Right ventricle myocardium inferior (tissue), 1 donor: Measurements from ENCODE around the gene CDADC1. TPM values are rescaled to one million over a fixed set of nuclear protein-coding genes. Genes with fewer than 3 reads are reported as not detected.
"Not testable (repeated sequence)": the region's sequence is repeated elsewhere in the genome, so short reads cannot be mapped to it uniquely, and the experiment has no call there.

Experiments
- ATAC-seq: fragments of 200-7000 bp; cut with Tn5 transposase; one replicate; pipeline ENCODE4 v1.9.1; 2020; ENCODE audit warnings: mild to moderate bottlenecking, moderate library complexity
- DNase-seq: peaks from one replicate; pipeline ENCODE4 v3.0.0; 2021; ENCODE audit errors: missing footprints
- intact Hi-C: fragments of 100-400 bp; cut with DNase I; formaldehyde crosslinking; loops from one replicate; pipeline ENCODE4 v1.11.0; 2022
- total RNA-seq: library from RNA; stranded (reverse); fragmentation: NEBNext Ultra II Directional; extraction: Animal tissue kit (Norgen Biotek cat#: 25700); gene quantifications from one replicate; pipeline ENCODE4 v1.2.1, GENCODE V29; 2021
- donor health status: DM: no; HTN: yes; CAD: no; lungs with severe emphysema.

Gene CDADC1
- total RNA-seq, 1 donor from 2014 or later: 9.3 TPM

DNA sequence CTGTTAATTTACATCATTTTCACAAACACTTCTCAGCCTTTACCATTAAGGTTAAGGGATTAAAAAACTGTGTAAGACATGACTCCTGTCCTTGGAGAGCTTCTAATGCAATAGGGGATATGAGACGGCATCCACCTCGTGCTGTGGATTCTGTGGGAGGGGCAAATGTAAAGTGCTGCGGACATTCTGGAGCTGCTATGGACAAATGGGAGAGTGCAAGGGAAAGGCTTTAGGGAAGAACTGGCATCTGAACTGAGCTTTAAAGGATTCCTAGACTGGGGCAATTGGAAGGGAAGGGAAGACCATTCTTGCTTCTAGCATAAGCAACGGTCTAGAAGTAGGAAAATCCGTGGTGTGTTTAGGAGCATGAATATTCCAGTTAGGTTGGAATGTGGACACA, 31.4 kb downstream of the CDADC1 start:
- ATAC-seq (no peak), DNase-seq (no peak)
- intact Hi-C loops: no loop called here

- ATAC-seq (no peak), DNase-seq (no peak)
- intact Hi-C loops: loop anchor here (5.0 to 10.0 kb wide), 2 partner anchors 175 to 693 kb away; no protein-coding TSS in a partner anchor
These were observed 32.2 kb downstream of the CDADC1 start for GRCh38 chr13:49279885-49280284.

- DNase-seq (no peak), ATAC-seq (no peak)
- intact Hi-C loops: loop anchor here (10.0 kb wide), 1 partner anchor 183 kb away; no protein-coding TSS in a partner anchor
These were observed 40.3 kb downstream of the CDADC1 start for GRCh38 chr13:49287995-49288394.

- intact Hi-C loops: loop anchor here (10.0 kb wide), 1 partner anchor 184 kb away; no protein-coding TSS in a partner anchor
- DNase-seq (no peak), ATAC-seq (no peak)
These were observed 40.7 kb downstream of the CDADC1 start for GRCh38 chr13:49288458-49288857.

DNA sequence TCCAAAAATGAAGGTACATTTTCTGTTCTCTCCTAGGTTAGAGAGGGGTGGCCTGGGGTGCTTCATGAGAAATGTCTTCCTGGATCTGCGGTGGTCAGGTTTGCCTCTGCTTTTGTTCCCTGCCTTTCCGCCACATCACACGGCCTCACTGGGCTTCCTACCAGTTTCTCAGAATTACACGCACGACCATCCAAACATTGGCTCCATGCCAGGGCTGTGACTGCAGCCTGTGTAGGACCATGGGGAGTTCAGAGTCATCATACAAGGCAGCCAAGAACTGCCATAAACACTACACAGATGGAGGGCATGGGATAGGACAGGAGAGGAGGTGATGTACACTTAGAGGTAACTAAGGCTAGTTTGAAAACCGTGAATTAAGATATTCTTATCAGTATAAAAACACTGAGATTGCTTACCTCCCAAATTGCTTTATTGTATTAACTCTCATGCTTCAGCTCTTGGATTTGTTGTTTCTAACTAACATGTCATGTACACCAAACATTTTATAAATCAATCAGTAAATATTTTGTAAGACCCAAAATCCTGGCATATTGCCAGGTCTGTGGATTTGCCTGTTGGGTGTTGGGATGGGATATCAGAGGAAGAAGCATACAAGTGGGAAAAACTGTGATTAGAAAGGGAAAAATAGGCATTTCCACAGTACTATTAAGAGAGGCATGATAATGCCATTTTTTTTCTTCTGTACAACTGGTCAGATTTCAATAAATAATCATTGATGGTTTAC, 45.2 kb downstream of the CDADC1 start:
- intact Hi-C loops: no loop called here

GRCh38 chr13:49294723-49295122, 47.0 kb downstream of the CDADC1 start:
- intact Hi-C loops, DNase-seq, ATAC-seq: not testable (repeated sequence)

More for the DNA sequence above, 45.2 kb downstream of the CDADC1 start:
- ATAC-seq: peak; percentile 55
- peak; percentile 75 for DNase-seq

GRCh38 chr13:49295244-49295643, 47.5 kb downstream of the CDADC1 start:
- no peak for ATAC-seq
- intact Hi-C loops: no loop called here
- no peak for DNase-seq

- DNase-seq (no peak), ATAC-seq (no peak)
- intact Hi-C loops: no loop called here
These were observed 48.9 kb downstream of the CDADC1 start for GRCh38 chr13:49296659-49297058.

DNA sequence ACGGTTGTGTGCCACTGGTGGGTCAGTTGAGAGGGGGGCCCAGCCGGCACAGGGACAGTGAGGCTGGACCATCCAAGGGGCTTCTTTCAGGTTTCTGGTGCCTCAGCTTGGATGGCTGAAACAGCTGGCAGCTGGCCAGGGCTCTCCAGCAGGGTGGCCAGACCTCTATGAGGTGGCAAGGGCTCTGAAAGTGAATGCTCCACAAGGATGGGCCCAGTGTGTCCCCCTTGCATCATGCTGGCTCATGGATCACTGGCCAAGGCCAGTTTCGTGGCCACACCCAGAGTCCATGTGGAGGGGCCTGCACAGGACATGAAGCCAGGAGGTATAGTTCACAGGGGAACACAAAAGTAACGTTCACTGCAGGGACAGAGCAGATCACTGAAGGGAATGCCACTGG, 49.6 kb downstream of the CDADC1 start:
- ATAC-seq: no peak
- no peak for DNase-seq
- intact Hi-C loops: no loop called here

- intact Hi-C loops: no loop called here
- ATAC-seq (no peak), DNase-seq (no peak)
These were observed 50.7 kb downstream of the CDADC1 start for GRCh38 chr13:49298416-49298815.

DNA sequence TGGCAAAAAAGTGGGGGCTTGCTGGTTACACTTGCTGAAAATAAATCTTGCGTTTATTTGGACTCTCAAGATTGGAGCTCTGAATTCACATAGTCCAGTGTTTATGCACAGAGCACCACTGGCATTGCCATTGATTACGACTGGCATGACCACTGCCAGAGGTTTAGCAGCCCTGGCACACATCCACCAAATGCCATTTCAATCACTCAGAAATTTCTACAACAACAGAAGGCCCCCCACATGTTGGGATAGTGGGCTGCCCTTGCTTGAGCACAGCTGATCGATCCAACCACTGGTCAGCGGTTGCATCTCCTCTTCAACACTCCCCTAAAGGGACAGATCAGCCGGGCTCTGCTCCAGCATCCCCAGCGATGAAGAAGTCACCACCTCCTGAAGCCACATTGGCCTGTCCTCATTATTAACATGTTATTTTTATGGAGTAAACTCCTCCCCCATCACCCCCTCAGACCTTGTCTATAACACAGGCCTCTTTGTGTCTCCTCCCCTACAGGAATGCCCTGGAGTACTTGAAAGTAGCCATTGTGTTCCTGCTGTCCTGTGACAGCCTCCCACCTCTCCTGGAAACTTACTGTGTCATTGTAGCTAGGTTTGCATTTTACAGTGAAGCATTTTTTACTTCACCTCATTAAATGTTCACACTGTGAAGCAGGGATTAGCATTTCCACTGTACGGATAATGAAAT, 51.3 kb downstream of the CDADC1 start:
- ATAC-seq: no peak
- intact Hi-C loops: no loop called here

DNA sequence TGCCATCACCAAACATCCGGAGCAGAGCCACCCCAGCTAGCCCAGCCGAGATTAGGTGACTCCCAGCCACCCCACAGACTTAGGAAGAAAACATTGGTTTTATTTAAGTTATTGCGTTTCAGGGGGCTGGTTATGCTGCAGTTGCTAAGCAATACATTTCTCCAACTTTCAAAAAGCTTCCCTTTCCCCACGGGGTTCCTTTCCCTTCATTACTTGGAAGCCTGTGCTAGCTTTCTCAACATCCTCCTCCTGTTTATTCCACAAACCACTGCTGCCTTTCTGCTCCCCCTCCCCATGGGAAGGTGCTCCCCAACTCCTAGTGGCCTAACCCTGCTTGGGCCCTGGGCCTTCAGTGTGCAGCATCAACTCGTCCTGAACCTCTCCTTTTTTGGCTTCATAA, 52.6 kb downstream of the CDADC1 start:
- ATAC-seq: no peak
- DNase-seq: no peak
- intact Hi-C loops: loop anchor here (2.0 to 10.0 kb wide), 3 partner anchors 137 to 545 kb away; no protein-coding TSS in a partner anchor

More for the DNA sequence above, 51.3 kb downstream of the CDADC1 start:
- DNase-seq: no peak

DNA sequence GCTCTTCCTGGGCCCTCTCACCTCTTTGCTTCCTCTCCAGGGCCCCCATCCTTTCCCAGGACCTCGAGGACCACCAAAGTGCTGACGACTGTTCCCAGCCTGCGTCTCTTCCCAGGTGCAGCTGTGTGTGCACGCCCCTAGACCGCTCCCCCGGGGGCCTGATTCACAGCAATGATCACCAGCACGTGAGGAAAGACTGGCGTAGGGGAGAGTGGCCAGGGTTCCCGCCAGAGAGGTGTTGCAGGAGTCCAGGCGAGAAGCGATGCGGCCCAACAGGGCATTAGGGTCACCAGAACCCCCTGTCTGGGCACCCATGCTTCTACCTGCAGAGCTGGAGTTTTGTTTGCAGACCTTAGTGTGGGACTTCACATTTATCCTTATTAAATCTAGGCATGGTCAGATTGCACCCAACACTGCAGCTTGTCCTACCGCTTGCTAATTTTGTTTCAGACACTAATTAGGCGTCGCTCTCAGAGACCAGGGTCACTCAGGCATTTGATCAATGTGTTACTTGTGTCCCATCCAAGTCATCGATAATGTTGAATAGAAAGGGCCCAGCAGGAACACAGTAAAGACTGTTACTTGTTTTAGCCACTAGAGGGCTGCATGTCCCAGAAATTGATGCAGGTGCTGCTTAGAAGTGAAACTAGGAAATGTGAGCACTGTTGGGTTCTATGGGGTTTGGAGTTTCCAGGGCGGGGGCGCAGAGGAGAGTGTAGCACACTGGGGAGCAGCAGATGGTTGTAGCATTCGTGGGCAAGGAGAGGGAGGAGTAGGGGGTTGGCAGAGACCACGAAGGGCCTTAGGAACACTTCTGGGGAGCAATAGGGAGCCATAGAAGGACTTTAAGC, 53.2 kb downstream of the CDADC1 start:
- DNase-seq: no peak
- ATAC-seq: peak; percentile 73

DNA sequence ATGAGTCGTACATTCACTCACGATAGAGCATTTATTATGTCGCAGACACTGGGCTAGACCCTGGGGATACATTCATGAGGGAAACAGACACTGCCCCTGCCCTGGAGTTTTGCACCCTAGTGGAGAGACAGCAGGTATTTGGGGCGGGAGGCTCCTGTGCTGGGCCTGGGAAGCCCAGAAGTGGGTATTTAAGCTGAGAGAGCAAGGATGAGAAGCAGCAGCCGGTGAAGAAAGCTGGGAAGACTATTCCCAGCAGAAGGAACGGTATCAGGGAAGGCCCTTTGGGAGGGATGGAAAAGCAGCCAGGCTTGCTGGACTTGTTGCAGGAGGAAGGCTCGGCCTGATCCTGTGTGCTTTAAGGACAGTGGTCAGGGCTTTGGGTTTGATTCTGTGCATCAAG, 54.5 kb downstream of the CDADC1 start:
- intact Hi-C loops: loop anchor here (10.0 kb wide), 2 partner anchors 213 to 543 kb away; no protein-coding TSS in a partner anchor
- DNase-seq (no peak), ATAC-seq (no peak)

More for the DNA sequence above, 53.2 kb downstream of the CDADC1 start:
- intact Hi-C loops: loop anchor here (1.0 to 10.0 kb wide), 4 partner anchors 136 to 544 kb away; no protein-coding TSS in a partner anchor

DNA sequence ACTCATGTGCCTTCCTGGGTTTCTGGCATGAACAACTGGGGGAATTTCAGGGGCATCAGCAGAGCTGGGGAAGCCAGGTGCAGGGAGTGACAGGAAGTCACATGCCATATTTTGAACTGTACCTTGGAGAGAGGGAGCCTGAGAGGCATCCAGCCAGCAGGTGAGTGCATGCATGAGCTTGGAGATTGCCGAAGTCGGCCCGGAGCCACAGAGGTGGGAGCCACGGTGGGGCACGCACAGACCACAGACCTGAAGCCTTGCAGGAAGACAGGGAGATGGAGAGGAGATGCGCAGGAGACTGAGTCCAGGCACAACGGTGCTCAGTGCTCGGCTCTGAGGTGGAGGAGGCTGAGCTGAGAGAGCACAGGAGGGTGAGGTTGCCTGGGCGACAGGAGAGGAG, 55.1 kb downstream of the CDADC1 start:
- intact Hi-C loops: loop anchor here (10.0 kb wide), 2 partner anchors 212 to 542 kb away; no protein-coding TSS in a partner anchor
- ATAC-seq (no peak), DNase-seq (no peak)

- ATAC-seq (peak; percentile 17), DNase-seq (no peak)
- intact Hi-C loops: loop anchor here (10.0 kb wide), 2 partner anchors 211 to 541 kb away; no protein-coding TSS in a partner anchor
These were observed 56.0 kb downstream of the CDADC1 start for GRCh38 chr13:49303533-49304252.

GRCh38 chr13:49304356-49304755, 56.6 kb downstream of the CDADC1 start:
- DNase-seq (no peak), ATAC-seq (no peak)
- intact Hi-C loops: loop anchor here (10.0 kb wide), 2 partner anchors 210 to 540 kb away; no protein-coding TSS in a partner anchor
